Stimulated activated CD4-positive, alpha-beta T cell treated with anti-CD3 and anti-CD28 coated beads, Interleukin-15, amount 100 ng/mL, for 24 hours (primary cell): ENCODE measurements around the gene RGPD4.

ENCODE experiments used
- DNase-seq: peaks from one replicate; pipeline ENCODE4 v3.0.0-alpha.2; 2020

The RGPD4 gene

DNA sequence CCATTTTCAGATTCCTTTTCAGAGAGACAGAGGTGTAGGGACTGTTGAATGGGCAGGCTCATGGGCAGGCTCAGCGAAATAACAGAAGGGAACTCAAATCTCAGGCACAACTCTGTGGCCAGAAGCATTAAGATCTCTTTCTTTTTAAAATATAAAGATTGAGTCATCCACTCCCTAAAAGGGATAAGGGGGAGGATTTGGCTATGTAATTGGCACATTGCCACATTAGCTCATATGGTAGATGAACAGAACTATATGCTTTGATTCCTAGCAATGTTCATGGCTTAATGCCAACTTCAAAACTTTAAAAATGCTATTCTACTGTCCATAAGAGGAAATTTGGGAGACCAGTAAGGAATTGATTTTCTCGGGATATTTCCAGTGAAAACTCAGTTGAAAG lies 105.8 kb downstream of the RGPD4 start:
- no peak for DNase-seq

DNA sequence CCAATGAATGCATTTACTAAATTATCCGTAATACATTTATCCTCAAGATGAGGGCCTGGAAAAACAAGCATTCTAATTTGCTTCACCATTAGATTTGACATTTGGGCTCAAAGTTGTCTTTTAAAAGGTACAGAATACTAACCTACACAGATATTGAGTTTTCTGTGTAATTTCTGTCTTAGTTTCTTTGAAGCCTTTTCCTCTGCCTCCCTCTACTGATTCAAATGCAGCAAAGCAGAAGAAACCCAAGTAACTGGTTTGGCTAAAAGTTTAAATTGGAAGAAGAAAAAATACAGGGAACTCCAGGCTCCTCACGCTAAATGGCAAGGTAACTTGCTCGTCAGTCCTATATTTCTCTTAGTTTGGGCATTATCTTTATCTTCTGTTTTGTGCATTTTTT lies 106.3 kb downstream of the RGPD4 start:
- DNase-seq = no peak

GRCh38 chr2:107936433-107937359 lies 110.0 kb downstream of the RGPD4 start:
- DNase-seq = peak; percentile 10
